IPS-20b (cell line): ENCODE measurements around the gene SPRED1.
"Not testable (repeated sequence)": the region's sequence is repeated elsewhere in the genome, so short reads cannot be mapped to it uniquely, and the experiment has no call there.

Experiments
- H3K27ac ChIP-seq: one replicate; pipeline ENCODE4 v1.5.1; 2013; ENCODE audit warnings: low read length
- H3K27me3 ChIP-seq: 2 replicates; pipeline ENCODE4 v1.6.1; 2013; ENCODE audit warnings: mild to moderate bottlenecking, low read length, inconsistent platforms; ENCODE audit not compliant: insufficient read depth
- H3K36me3 ChIP-seq: 2 replicates; pipeline ENCODE4 v1.6.1; 2013; ENCODE audit warnings: low read depth, mild to moderate bottlenecking, inconsistent platforms, low read length, moderate library complexity; ENCODE audit not compliant: insufficient read depth
- H3K4me1 ChIP-seq: 2 replicates; pipeline ENCODE4 v1.6.1; 2013; ENCODE audit warnings: mild to moderate bottlenecking, control low read depth, inconsistent platforms, low read length, moderate library complexity; ENCODE audit not compliant: insufficient read depth
- H3K4me3 ChIP-seq: 2 replicates; pipeline ENCODE4 v1.5.1; 2013; ENCODE audit warnings: mild to moderate bottlenecking, low read length, inconsistent platforms
- H3K9ac ChIP-seq: 2 replicates; pipeline ENCODE4 v1.6.1; 2013; ENCODE audit warnings: low read depth, mild to moderate bottlenecking, inconsistent platforms, low read length, moderate library complexity
- H3K9me3 ChIP-seq: 2 replicates; pipeline ENCODE4 v1.6.1; 2013; ENCODE audit warnings: mild to moderate bottlenecking, low read depth, low read length, inconsistent platforms; ENCODE audit not compliant: insufficient read depth

The SPRED1 gene

GRCh38 chr15:38263996-38264395 is 11.4 kb downstream of the SPRED1 start:
- H3K27me3 ChIP-seq = no peaks in the 10 kb centered on the region
- peaks cover 11% of the 10 kb centered on the region; the same call in 1 of the 2 replicates for H3K36me3 ChIP-seq
- no peak overlapping the region for H3K27ac ChIP-seq
- H3K4me1 ChIP-seq = peaks cover 35% of the 10 kb centered on the region
- H3K9me3 ChIP-seq = no peaks in the 10 kb centered on the region
- H3K9ac ChIP-seq = no peak overlapping the region
- H3K4me3 ChIP-seq = no peak overlapping the region

GRCh38 chr15:38266247-38266986 is 13.8 kb downstream of the SPRED1 start:
- Histone ChIP-seq H3K27me3 (no peaks in the 10 kb centered on the region), H3K9me3 (no peaks in the 10 kb centered on the region), H3K4me1 (peaks cover 17% of the 10 kb centered on the region; the same call in 1 of the 2 replicates), H3K27ac (no peak overlapping the region), H3K4me3 (no peak overlapping the region), H3K36me3 (peaks cover 19% of the 10 kb centered on the region; the same call in 1 of the 2 replicates), H3K9ac (no peak overlapping the region)

- no peaks in the 10 kb centered on the region for H3K9me3 ChIP-seq
- H3K9ac ChIP-seq = no peak overlapping the region
- no peak overlapping the region for H3K4me3 ChIP-seq
- H3K27me3 ChIP-seq = no peaks in the 10 kb centered on the region
- no peak overlapping the region for H3K27ac ChIP-seq
- peaks cover 19% of the 10 kb centered on the region; the same call in 1 of the 2 replicates for H3K36me3 ChIP-seq
- peaks cover 7% of the 10 kb centered on the region; the same call in 1 of the 2 replicates for H3K4me1 ChIP-seq
These were observed 14.9 kb downstream of the SPRED1 start for GRCh38 chr15:38267421-38268022.

GRCh38 chr15:38271144-38271543 is 18.5 kb downstream of the SPRED1 start:
- H3K4me1 ChIP-seq = no peaks in the 10 kb centered on the region
- peaks cover 19% of the 10 kb centered on the region; the same call in 1 of the 2 replicates for H3K36me3 ChIP-seq
- H3K27me3 ChIP-seq = no peaks in the 10 kb centered on the region

GRCh38 chr15:38271895-38272294 is 19.3 kb downstream of the SPRED1 start:
- no peaks in the 10 kb centered on the region for H3K4me1 ChIP-seq
- H3K27ac ChIP-seq = no peak overlapping the region
- H3K27me3 ChIP-seq = no peaks in the 10 kb centered on the region
- no peak overlapping the region for H3K9ac ChIP-seq
- no peak overlapping the region for H3K4me3 ChIP-seq
- H3K36me3 ChIP-seq = peaks cover 19% of the 10 kb centered on the region; the same call in 1 of the 2 replicates
- H3K9me3 ChIP-seq = no peaks in the 10 kb centered on the region

More at GRCh38 chr15:38271144-38271543, 18.5 kb downstream of the SPRED1 start:
- Histone ChIP-seq H3K4me3 (no peak overlapping the region), H3K27ac (no peak overlapping the region), H3K9ac (no peak overlapping the region), H3K9me3 (no peaks in the 10 kb centered on the region)

- H3K9me3 ChIP-seq, H3K27me3 ChIP-seq, H3K4me1 ChIP-seq, H3K9ac ChIP-seq, H3K4me3 ChIP-seq, H3K27ac ChIP-seq: not testable (repeated sequence)
- peaks cover 17% of the 10 kb centered on the region; the same call in 1 of the 2 replicates for H3K36me3 ChIP-seq
These were observed 19.8 kb downstream of the SPRED1 start for GRCh38 chr15:38272431-38272830.

GRCh38 chr15:38274135-38274534 is 21.5 kb downstream of the SPRED1 start:
- Histone ChIP-seq H3K4me1 (no peaks in the 10 kb centered on the region), H3K9me3 (no peaks in the 10 kb centered on the region), H3K36me3 (peaks cover 8% of the 10 kb centered on the region; the same call in 1 of the 2 replicates), H3K27me3 (no peaks in the 10 kb centered on the region), H3K9ac (no peak overlapping the region), H3K27ac (no peak overlapping the region), H3K4me3 (no peak overlapping the region)

- H3K9ac ChIP-seq = no peak overlapping the region
- no peak overlapping the region for H3K4me3 ChIP-seq
- H3K27ac ChIP-seq = no peak overlapping the region
- H3K36me3 ChIP-seq = peaks cover 3% of the 10 kb centered on the region; the same call in 1 of the 2 replicates
- H3K4me1 ChIP-seq = no peaks in the 10 kb centered on the region
- H3K9me3 ChIP-seq = no peaks in the 10 kb centered on the region
- no peaks in the 10 kb centered on the region for H3K27me3 ChIP-seq
These were observed 23.3 kb downstream of the SPRED1 start for GRCh38 chr15:38275959-38276358.

- H3K9ac ChIP-seq, H3K4me3 ChIP-seq, H3K27me3 ChIP-seq, H3K9me3 ChIP-seq, H3K36me3 ChIP-seq, H3K27ac ChIP-seq, H3K4me1 ChIP-seq: not testable (repeated sequence)
These were observed 24.6 kb downstream of the SPRED1 start for GRCh38 chr15:38277281-38277680.

GRCh38 chr15:38281031-38281430 is 28.4 kb downstream of the SPRED1 start:
- H3K4me3 ChIP-seq = no peak overlapping the region
- H3K36me3 ChIP-seq = no peaks in the 10 kb centered on the region
- H3K27me3 ChIP-seq = no peaks in the 10 kb centered on the region
- no peak overlapping the region for H3K9ac ChIP-seq
- no peak overlapping the region for H3K27ac ChIP-seq
- no peaks in the 10 kb centered on the region for H3K9me3 ChIP-seq
- no peaks in the 10 kb centered on the region for H3K4me1 ChIP-seq

- Histone ChIP-seq H3K27ac (no peak overlapping the region), H3K9me3 (no peaks in the 10 kb centered on the region), H3K4me1 (no peaks in the 10 kb centered on the region)
These were observed 30.4 kb downstream of the SPRED1 start for GRCh38 chr15:38283010-38283409.

GRCh38 chr15:38285456-38285855 is 32.8 kb downstream of the SPRED1 start:
- H3K27me3 ChIP-seq = no peaks in the 10 kb centered on the region
- H3K36me3 ChIP-seq = peaks cover 26% of the 10 kb centered on the region
- H3K27ac ChIP-seq = no peak overlapping the region
- H3K4me1 ChIP-seq = no peaks in the 10 kb centered on the region
- no peak overlapping the region for H3K9ac ChIP-seq
- peaks cover 14% of the 10 kb centered on the region for H3K9me3 ChIP-seq
- no peak overlapping the region for H3K4me3 ChIP-seq

More at GRCh38 chr15:38283010-38283409, 30.4 kb downstream of the SPRED1 start:
- H3K9ac ChIP-seq = no peak overlapping the region
- H3K27me3 ChIP-seq = no peaks in the 10 kb centered on the region
- H3K36me3 ChIP-seq = peaks cover 7% of the 10 kb centered on the region
- no peak overlapping the region for H3K4me3 ChIP-seq
